Nephron (organoid): ENCODE data around the gene ZNF136.

Experiments used
- H3K27ac Mint-ChIP-seq, 3 experiments: 2 replicates each; pipeline ENCODE4 v1.8.0; 2020; ENCODE audit warnings: mixed read lengths in 3 of 3, mild to moderate bottlenecking in 2 of 3, moderate library complexity in 1 of 3
- H3K27me3 Mint-ChIP-seq: 2 replicates; pipeline ENCODE4 v1.8.0; 2021; ENCODE audit warnings: low read depth, mild to moderate bottlenecking, moderate library complexity, mixed read lengths
- H3K36me3 Mint-ChIP-seq: 2 replicates; pipeline ENCODE4 v1.8.0; 2020; ENCODE audit warnings: low read depth, mixed read lengths
- H3K4me1 Mint-ChIP-seq: 2 replicates; pipeline ENCODE4 v1.8.0; 2020; ENCODE audit warnings: mixed read lengths
- H3K4me3 Mint-ChIP-seq, 3 experiments: 2 replicates each; pipeline ENCODE4 v1.8.0; 2020; ENCODE audit warnings: mild to moderate bottlenecking in 3 of 3, mixed read lengths in 3 of 3, moderate library complexity in 2 of 3
- H3K9me3 Mint-ChIP-seq: 2 replicates; pipeline ENCODE4 v1.8.0; 2020; ENCODE audit warnings: mixed read lengths
- TF ChIP-seq, protein P1 (sequence below), 3 experiments: fragments of 200-600 bp; sonication (generic); IDR thresholded peaks; one replicate each; pipeline ENCODE4 v1.5.0; 2021; ENCODE audit warnings: antibody characterized with exemption in 3 of 3; ENCODE audit not compliant: unreplicated experiment in 3 of 3

ZNF136 gene

DNA sequence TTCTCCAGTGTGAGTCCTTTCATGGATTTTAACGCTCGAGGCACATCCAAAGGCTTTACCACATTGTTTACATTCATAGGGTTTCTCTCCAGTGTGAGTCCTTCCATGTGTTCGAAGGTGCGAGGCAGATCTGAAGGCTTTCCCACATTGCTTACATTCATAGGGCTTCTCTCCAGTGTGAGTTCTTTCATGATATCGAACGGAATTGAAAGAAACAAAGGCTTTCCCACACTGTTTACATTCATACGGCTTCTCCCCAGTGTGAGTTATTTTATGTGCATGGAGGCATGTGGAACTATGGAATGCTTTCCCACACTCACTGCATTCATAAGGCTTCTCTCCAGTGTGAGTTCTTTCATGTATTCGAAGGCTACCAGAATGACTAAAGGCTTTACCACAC is 17.5 kb upstream of the ZNF136 start:
- peaks cover 95% of the 10 kb centered on the region for H3K36me3 Mint-ChIP-seq
- H3K4me3 Mint-ChIP-seq, result no peak overlapping the region
- no peak overlapping the region for H3K27ac Mint-ChIP-seq
- TF ChIP-seq, protein P1, sequence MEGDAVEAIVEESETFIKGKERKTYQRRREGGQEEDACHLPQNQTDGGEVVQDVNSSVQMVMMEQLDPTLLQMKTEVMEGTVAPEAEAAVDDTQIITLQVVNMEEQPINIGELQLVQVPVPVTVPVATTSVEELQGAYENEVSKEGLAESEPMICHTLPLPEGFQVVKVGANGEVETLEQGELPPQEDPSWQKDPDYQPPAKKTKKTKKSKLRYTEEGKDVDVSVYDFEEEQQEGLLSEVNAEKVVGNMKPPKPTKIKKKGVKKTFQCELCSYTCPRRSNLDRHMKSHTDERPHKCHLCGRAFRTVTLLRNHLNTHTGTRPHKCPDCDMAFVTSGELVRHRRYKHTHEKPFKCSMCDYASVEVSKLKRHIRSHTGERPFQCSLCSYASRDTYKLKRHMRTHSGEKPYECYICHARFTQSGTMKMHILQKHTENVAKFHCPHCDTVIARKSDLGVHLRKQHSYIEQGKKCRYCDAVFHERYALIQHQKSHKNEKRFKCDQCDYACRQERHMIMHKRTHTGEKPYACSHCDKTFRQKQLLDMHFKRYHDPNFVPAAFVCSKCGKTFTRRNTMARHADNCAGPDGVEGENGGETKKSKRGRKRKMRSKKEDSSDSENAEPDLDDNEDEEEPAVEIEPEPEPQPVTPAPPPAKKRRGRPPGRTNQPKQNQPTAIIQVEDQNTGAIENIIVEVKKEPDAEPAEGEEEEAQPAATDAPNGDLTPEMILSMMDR (IDR thresholded peaks at IDR 0.05; ENCODE audit: unreplicated experiment in 3 of 3), result no peak
- H3K27me3 Mint-ChIP-seq, result peaks cover 3% of the 10 kb centered on the region
- peaks cover 14% of the 10 kb centered on the region for H3K4me1 Mint-ChIP-seq
- peaks cover 38% of the 10 kb centered on the region for H3K9me3 Mint-ChIP-seq

DNA sequence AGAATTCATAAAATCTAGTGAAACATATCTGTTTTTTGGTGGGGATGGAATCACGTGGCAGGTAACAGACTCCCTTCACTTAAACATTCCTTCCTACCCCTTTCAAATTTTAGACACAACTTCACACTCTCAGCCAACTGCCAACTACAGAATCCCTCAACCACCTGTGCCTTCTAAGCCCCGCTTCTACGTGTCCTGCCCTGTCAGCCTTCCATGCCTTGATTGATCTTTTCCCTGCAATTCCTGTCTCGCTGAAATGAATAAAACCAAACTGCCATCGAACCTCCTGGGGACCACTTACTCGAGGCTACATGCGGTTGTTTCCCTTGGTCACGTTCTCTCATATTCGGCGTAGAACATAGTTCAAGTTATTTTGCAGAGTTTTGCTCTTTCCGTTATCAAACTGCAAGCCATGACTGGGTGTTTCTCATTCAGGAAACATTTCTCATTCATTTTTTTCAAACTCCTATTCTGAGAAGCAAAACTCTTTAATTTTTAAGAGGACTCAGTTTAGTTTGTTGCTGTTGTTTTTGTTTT is 7.5 kb upstream of the ZNF136 start:
- peaks cover 30% of the 10 kb centered on the region for H3K9me3 Mint-ChIP-seq
- peak overlapping the region; percentile 97 to 98 (median 97) for H3K4me3 Mint-ChIP-seq
- TF ChIP-seq, protein P1 (IDR thresholded peaks at IDR 0.05; ENCODE audit: unreplicated experiment in 3 of 3), result no peak
- H3K27me3 Mint-ChIP-seq, result no peaks in the 10 kb centered on the region
- H3K4me1 Mint-ChIP-seq, result peaks cover 6% of the 10 kb centered on the region
- H3K27ac Mint-ChIP-seq, result peak overlapping the region; percentile 34 to 99 (median 77)
- peaks cover 58% of the 10 kb centered on the region for H3K36me3 Mint-ChIP-seq

DNA sequence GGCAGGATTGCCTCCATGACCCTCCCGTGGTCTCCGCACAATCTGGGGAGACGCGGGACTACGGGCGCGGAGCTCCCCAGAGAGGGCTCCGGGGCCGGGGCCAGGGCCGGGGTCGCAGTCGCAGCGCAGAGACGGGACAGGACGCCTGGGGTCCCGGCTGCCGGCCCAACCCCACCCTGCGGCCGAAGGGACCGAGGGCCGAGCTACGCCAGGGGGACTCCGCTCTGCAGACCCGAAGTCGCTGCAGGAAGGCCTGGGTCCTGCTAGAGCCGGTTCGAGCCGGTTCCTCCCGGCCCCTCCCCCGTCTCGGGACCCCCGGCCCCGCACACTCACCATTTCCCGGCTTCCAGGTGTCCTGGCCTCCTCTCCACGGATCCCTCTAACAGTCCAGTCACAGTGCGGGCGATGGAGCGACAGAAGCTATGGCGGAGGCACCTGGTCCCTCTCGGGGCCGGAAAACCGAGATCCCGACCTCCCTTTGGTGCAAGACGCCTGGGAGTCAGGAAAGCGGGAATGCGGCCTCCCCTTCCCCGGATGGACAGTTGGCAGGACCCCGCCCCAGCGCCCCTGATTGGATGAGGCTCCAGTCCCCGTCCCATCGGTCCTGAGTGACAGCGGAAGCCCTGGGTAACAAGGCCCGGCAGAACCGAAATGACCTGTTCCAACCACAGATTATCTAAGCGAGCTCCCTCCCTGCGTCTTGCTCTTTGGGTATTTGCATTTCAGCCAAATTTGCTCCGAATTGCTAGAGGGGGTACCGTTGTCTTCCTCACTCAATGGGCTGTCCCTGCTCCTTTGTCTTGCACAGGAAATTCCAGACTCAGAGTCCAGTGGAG is 6.5 kb upstream of the ZNF136 start, which contains the start of gene ZNF625:
Gene ZNF625 (minus strand): TSS at position 512 of the 836 bp plus-strand sequence. CDS start 176 bp downstream, at position 336.
- H3K9me3 Mint-ChIP-seq, result peaks cover 24% of the 10 kb centered on the region
- TF ChIP-seq, protein P1 (IDR thresholded peaks at IDR 0.05; ENCODE audit: unreplicated experiment in 3 of 3), result no peak
- H3K36me3 Mint-ChIP-seq, result peaks cover 47% of the 10 kb centered on the region
- H3K4me1 Mint-ChIP-seq, result peaks cover 6% of the 10 kb centered on the region
- H3K27ac Mint-ChIP-seq, result peak within 1 kb of the TSS; percentile 95 to 99 (median 99)
- H3K4me3 Mint-ChIP-seq, result peak within 1 kb of the TSS; percentile 97 to 98 (median 97)
- H3K27me3 Mint-ChIP-seq, result no peaks in the 10 kb centered on the region

DNA sequence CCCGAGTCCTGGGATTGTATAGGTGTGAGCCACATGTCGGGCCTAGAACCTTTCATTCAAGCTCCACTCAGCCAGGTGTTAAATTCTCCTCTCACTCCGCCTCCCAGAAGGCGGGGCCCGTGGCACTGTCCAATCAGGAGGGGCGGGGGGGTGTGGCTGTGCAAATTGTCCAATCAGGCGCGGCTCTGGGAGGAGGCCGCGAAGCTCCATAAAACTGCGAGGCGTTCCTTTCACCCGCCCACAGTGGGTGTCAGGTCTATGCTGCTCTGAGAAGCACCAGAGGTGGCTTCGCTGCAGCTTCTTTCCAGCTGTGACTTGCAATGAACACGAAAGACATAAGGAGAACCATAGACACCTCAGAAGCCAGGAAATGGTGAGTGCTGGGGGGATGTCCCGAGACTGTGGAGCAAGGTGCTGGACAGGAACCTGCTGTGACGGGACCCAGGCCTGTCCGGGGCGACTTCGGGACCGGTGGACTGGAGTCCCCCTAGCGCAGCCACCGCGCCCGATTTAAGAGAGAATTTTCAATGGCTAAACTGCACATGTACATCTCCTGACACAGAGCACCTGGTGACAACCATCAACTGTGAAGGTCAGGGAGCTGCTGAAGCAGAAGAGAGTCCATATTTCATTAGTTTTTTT is 3.0 kb upstream of the ZNF136 start:
- TF ChIP-seq, protein P1 (IDR thresholded peaks at IDR 0.05; ENCODE audit: unreplicated experiment in 3 of 3), result no peak

DNA sequence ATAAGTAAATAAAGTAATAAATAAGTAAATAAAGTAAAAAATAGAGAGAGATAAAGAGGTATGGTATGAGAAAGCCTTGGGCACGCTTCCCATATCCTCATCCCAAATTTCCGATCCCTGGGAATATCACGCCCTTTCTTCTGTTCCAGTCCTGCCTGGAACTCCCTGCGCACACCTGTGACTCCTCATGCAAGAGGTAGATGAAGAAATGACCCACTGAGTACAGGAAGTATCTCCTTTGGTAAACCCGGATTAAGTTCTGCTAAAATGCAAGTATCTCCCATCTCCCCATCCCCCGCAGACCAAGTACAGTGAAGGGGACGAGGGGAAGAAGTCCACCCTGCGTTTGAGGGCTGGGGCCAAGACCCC is 399 bp upstream of the ZNF136 start:
- H3K27ac Mint-ChIP-seq, result peak overlapping the region; percentile 86 to 99 (median 98)
- peak overlapping the region; percentile 94 to 98 (median 95) for H3K4me3 Mint-ChIP-seq
- H3K9me3 Mint-ChIP-seq, result peaks cover 4% of the 10 kb centered on the region
- TF ChIP-seq, protein P1 (IDR thresholded peaks at IDR 0.05; ENCODE audit: unreplicated experiment in 3 of 3), result no peak
- H3K27me3 Mint-ChIP-seq, result no peaks in the 10 kb centered on the region
- H3K36me3 Mint-ChIP-seq, result peaks cover 28% of the 10 kb centered on the region
- H3K4me1 Mint-ChIP-seq, result peaks cover 15% of the 10 kb centered on the region

More for the DNA sequence above, 3.0 kb upstream of the ZNF136 start:
- Mint-ChIP-seq H3K4me1 (peaks cover 15% of the 10 kb centered on the region), H3K27me3 (no peaks in the 10 kb centered on the region), H3K4me3 (peak overlapping the region in 2 of 3 experiments; percentile 9 to 28), H3K27ac (no peak overlapping the region), H3K36me3 (peaks cover 17% of the 10 kb centered on the region), H3K9me3 (peaks cover 4% of the 10 kb centered on the region)
